Uterus (tissue), 4 donors: Measurements from ENCODE around the gene HABP4. TPM values are rescaled to one million over a fixed set of nuclear protein-coding genes. Genes with fewer than 3 reads are reported as not detected.

Experiments
- DNase-seq, 2 donors: peaks; one replicate each; pipeline ENCODE4 v3.0.0-alpha.2; 2019 to 2020
- H3K27ac ChIP-seq, 2 donors: fragments of 200-600 bp; sonication (generic); 1 replicate in 1 of 2; 2 replicates in 1 of 2; pipeline ENCODE4 v1.5.1; 2016 to 2018
- H3K27me3 ChIP-seq, 2 donors: fragments of 200-600 bp; sonication (generic); one replicate each; pipeline ENCODE4 v1.5.1; 2018 to 2019; ENCODE audit warnings: control low read depth in 1 of 2
- H3K36me3 ChIP-seq, 2 donors: fragments of 200-600 bp; sonication (generic); one replicate each; pipeline ENCODE4 v1.5.1; 2019; ENCODE audit warnings: control low read depth in 1 of 2
- H3K4me1 ChIP-seq, 2 donors: fragments of 200-600 bp; sonication (generic); one replicate each; pipeline ENCODE4 v1.5.1; 2018 to 2019; ENCODE audit warnings: control low read depth in 1 of 2
- H3K4me3 ChIP-seq, 2 donors: fragments of 200-600 bp; sonication (generic); 1 replicate in 1 of 2; 2 replicates in 1 of 2; pipeline ENCODE4 v1.5.1; 2018 to 2019; ENCODE audit warnings: mild to moderate bottlenecking in 1 of 2
- H3K9me3 ChIP-seq, 2 donors: fragments of 200-600 bp; sonication (generic); one replicate each; pipeline ENCODE4 v1.5.1; 2019; ENCODE audit warnings: control low read depth in 1 of 2
- POLR2A ChIP-seq, 2 donors: fragments of 450-650 bp; IDR thresholded peaks; one replicate each; pipeline ENCODE4 v1.6.1; 2016; ENCODE audit warnings: antibody characterized with exemption in 2 of 2, mild to moderate bottlenecking in 1 of 2, moderate library complexity in 1 of 2
- intact Hi-C: fragments of 100-400 bp; cut with DNase I; formaldehyde crosslinking; loops from one replicate; pipeline ENCODE4 v1.15.1; 2023; ENCODE audit warnings: low total_unique reads
- total RNA-seq, 4 donors: library from RNA; depleted of rRNA in 3 of 4; stranded (reverse); fragments of >200 nt in 3 of 4; gene quantifications; one replicate each; pipeline versions ENCODE4 v1.1.0 to v1.2.4, GENCODE V29; 2014 to 2023
- TF ChIP-seq, protein P1 (sequence below), 4 experiments: fragments of 200-600 bp in 2 of 4; fragments of 450-650 bp in 2 of 4; sonication (generic) in 2 of 4; IDR thresholded peaks; one replicate each; pipeline ENCODE4 v1.5.1; 2016 to 2019; ENCODE audit warnings: antibody characterized with exemption in 4 of 4, mild to moderate bottlenecking in 2 of 4, moderate library complexity in 1 of 4
- donor health status: DM: yes; HTN: yes; CAD: no.

The HABP4 gene
- total RNA-seq, result 10 to 100 TPM in 2 of 4 donors, 1 to 10 TPM in 2; 4.1 to 19.4 (median 11.9) TPM

- peak; percentile 95 to 97 for DNase-seq
- Histone ChIP-seq H3K4me1 (no peaks in the 10 kb centered on the region), H3K27ac (peak within 1 kb of the TSS; percentile 69 to 87), H3K27me3 (no peaks in the 10 kb centered on the region), H3K4me3 (peak within 1 kb of the TSS; percentile 59 to 87), H3K9me3 (no peaks in the 10 kb centered on the region), H3K36me3 (no peaks in the 10 kb centered on the region)
- TF ChIP-seq POLR2A (IDR thresholded peaks at IDR 0.05), result peak; percentile 96 to 97
- TF ChIP-seq, protein P1, sequence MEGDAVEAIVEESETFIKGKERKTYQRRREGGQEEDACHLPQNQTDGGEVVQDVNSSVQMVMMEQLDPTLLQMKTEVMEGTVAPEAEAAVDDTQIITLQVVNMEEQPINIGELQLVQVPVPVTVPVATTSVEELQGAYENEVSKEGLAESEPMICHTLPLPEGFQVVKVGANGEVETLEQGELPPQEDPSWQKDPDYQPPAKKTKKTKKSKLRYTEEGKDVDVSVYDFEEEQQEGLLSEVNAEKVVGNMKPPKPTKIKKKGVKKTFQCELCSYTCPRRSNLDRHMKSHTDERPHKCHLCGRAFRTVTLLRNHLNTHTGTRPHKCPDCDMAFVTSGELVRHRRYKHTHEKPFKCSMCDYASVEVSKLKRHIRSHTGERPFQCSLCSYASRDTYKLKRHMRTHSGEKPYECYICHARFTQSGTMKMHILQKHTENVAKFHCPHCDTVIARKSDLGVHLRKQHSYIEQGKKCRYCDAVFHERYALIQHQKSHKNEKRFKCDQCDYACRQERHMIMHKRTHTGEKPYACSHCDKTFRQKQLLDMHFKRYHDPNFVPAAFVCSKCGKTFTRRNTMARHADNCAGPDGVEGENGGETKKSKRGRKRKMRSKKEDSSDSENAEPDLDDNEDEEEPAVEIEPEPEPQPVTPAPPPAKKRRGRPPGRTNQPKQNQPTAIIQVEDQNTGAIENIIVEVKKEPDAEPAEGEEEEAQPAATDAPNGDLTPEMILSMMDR (IDR thresholded peaks at IDR 0.05), result peak in 2 of 4 experiments; percentile 24 to 30
- intact Hi-C loops, result no loop called here
Measured at GRCh38 chr9:96449845-96450612, at the start of gene HABP4. Gene HABP4, plus strand, starts transcription at chr9:96450169. Its CDS starts 111 bp downstream, at chr9:96450280.

DNA sequence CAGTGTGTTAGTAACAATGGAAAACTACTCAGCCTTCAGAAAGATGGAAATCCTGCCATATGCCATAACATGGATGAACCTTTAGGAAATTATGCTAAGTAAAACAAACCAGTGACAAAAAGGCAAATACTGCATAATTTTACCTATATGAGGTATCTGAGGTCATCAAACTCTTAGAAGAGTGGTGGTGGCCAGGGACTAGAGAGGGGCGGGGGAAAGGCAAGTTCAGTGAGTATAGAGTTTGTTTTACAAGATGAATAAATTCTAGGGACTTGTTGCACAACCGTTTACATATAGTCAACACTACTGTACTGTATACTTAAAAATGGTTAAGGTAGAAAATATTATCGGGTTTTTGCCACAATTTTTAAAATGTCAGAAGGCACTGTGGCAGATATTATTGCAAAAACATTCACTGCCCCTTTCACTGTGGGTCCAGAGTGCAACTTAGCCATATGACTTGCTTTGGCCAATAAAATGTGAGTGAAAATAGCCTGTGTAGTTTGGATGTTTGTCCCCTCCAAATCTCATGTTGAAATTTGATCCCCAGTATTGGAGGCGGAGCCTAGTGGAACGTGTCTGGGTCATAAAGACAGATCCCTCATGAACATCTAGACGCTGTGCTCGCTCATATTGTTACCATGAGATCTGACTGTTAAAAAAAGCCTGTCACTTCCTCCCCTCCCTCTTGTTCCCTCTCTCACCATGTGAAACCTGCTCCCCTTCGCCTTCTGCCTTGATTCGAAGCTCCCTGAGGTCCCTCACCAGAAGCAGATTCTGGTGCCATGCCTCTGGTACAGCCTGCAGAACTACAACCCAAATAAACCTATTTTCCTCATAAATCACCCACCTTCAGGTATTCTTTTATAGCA lies 41.3 kb upstream of the HABP4 start:
- intact Hi-C loops, result no loop called here

GRCh38 chr9:96411129-96411838 lies 38.7 kb upstream of the HABP4 start:
- intact Hi-C loops, result no loop called here
- H3K4me1 ChIP-seq, result no peaks in the 10 kb centered on the region
- no peaks in the 10 kb centered on the region for H3K27me3 ChIP-seq
- no peaks in the 10 kb centered on the region for H3K9me3 ChIP-seq
- H3K27ac ChIP-seq, result no peak overlapping the region
- no peak overlapping the region for H3K4me3 ChIP-seq
- H3K36me3 ChIP-seq, result no peaks in the 10 kb centered on the region
- TF ChIP-seq POLR2A (IDR thresholded peaks at IDR 0.05), result no peak
- TF ChIP-seq, protein P1 (IDR thresholded peaks at IDR 0.05), result no peak
- DNase-seq, result no peak

More for the DNA sequence above, 41.3 kb upstream of the HABP4 start:
- Histone ChIP-seq H3K27ac (no peak overlapping the region), H3K36me3 (no peaks in the 10 kb centered on the region), H3K9me3 (no peaks in the 10 kb centered on the region), H3K4me3 (no peak overlapping the region), H3K4me1 (no peaks in the 10 kb centered on the region), H3K27me3 (no peaks in the 10 kb centered on the region)
- TF ChIP-seq, protein P1 (IDR thresholded peaks at IDR 0.05), result no peak
- no peak for TF ChIP-seq POLR2A (IDR thresholded peaks at IDR 0.05)
- DNase-seq, result no peak

DNA sequence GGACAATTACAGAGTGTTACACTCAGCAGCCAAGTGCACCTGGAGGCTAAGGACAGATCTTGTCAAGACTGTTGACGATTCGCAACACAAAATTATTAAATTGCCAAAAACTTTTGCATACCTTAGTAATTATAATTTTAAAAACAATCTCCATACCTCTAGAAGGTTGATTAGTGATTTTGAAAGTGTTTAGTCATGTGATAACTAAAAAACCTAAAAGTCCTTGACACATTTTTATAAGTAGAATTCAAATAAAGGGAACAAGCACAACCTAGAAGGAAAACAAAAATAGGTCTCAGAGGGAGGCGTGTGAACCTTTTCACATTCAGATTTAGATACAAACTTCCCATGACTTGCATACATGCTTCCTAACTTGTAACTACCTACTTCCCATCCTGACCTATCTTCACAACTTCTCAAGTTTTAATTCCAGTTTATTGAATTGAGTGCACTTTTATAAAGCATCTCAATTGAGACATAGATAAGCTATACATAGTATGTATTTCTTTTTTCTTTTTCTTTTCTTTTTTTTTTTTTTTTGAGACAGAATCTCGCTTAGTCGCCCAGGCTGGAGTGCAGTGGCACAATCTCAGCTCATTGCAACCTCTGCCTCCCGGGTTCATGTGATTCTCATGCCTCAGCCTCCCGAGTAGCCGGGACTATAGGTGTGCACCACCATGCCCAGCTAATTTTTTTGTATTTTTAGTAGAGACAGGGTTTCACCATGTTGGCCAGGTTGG lies 37.6 kb upstream of the HABP4 start:
- H3K27me3 ChIP-seq, result no peaks in the 10 kb centered on the region
- H3K27ac ChIP-seq, result no peak overlapping the region
- H3K9me3 ChIP-seq, result no peaks in the 10 kb centered on the region
- no peaks in the 10 kb centered on the region for H3K4me1 ChIP-seq
- no peaks in the 10 kb centered on the region for H3K36me3 ChIP-seq
- TF ChIP-seq, protein P1 (IDR thresholded peaks at IDR 0.05), result no peak
- TF ChIP-seq POLR2A (IDR thresholded peaks at IDR 0.05), result no peak
- DNase-seq, result no peak
- intact Hi-C loops, result no loop called here
- H3K4me3 ChIP-seq, result no peak overlapping the region
